GM19328 (cell line): ENCODE data around the gene ATP8A2.
"Not testable (repeated sequence)": the region's sequence is repeated elsewhere in the genome, so short reads cannot be mapped to it uniquely, and the experiment has no call there.

Source experiments
- ATAC-seq: cut with Tn5 transposase; IDR thresholded peaks from one replicate; pipeline ENCODE4 v1.9.1; 2021; ENCODE audit warnings: mild to moderate bottlenecking, moderate library complexity; ENCODE audit not compliant: unreplicated experiment

Gene ATP8A2

GRCh38 chr13:25939961-25940687 is 568.4 kb downstream of the ATP8A2 start:
- no peak for ATAC-seq

DNA sequence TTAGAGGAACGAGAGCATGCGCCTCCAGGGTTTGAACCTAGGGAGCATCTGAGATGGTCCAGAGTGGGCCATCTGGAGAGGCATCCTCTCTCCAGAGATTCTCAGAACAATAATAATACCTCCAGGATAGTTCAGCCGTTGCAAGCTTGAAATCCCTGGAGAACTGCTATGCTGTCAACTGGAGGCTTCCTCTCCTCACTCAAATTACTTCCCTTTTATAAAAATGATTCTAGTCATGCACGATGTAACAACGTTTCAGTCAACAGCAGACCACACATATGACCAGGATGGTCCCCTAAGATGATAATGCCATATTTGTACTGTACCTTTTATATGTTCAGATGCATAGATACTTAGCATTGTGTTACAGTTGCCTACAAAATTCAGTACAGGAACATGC is 571.3 kb downstream of the ATP8A2 start:
- ATAC-seq = no peak

DNA sequence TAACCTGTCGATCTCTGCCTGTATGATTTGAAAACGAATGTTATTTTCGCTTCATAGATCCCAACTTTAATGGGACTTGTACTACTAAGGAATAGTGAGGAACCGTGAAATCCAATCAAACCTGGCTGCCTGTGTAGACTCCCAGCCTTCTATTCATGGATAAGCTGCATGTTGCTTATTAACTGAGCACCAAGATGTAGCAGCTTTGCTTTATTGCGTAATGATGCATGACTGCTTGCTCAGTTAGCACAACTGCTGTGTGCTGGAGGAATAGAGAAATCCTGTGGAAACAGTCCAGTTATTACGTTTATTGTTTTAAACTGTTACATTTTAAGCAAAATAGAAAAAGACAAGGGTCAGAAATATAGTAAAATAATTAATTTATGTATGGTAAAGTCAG is 571.9 kb downstream of the ATP8A2 start:
- no peak for ATAC-seq

DNA sequence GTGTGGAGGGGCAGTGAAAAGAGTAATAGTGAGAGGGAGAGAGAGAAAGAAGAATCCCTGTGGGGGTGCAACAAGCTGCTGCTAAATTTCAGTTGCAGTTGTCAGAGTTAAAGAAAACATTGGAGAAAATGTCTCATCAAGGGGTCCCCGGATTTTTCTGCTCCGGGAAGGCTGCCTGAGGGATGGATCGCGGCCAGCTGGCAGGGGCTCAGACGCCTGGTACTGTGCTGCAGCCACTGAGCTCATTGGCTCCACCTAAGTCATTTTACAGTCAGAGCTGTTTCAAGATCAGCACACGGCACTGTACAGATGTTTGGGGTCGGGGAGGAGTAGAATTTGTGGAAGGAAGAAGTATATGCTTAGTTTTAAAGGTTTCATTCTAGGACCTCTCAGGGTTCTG is 573.8 kb downstream of the ATP8A2 start:
- ATAC-seq = no peak

DNA sequence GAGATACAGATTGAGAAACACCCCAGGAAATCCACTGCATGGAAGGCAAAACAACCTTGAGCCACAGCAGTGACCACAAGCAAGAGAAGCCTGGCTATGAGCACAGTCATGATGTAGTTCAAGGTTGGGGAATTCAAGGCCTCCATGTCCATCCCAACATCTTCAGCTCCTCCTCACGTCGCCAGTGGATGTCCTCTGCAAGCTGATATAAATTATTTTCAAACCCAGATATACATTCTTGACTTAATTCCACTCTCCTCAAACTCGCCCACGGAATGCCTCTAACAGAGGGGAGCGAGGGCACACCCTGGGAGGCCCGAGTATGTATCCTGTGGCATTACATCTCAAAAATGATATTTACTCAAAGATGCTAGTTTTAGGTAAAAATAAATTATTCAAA is 574.5 kb downstream of the ATP8A2 start:
- ATAC-seq = no peak

GRCh38 chr13:25948910-25949309 is 577.1 kb downstream of the ATP8A2 start:
- no peak for ATAC-seq

- no peak for ATAC-seq
These were observed 580.1 kb downstream of the ATP8A2 start for GRCh38 chr13:25951831-25952230.

- ATAC-seq = not testable (repeated sequence)
These were observed 582.3 kb downstream of the ATP8A2 start for GRCh38 chr13:25954080-25954479.

DNA sequence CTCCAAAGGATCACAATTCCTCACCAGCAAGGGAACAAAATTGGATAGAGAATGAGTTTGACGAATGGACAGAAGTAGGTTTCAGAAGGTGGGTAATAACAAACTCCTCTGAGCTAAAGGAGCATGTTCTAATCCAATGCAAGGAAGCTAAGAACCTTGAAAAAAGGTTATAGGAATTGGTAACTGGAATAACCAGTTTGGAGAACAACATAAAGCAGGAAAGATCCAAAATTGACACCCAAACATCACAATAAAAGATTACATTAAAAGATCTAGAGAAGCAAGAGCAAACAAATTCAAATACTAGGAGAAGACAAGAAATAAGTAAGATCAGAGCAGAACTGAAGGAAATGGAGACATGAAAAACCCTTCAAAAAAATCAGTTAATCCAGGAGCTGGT is 583.2 kb downstream of the ATP8A2 start:
- ATAC-seq = not testable (repeated sequence)

DNA sequence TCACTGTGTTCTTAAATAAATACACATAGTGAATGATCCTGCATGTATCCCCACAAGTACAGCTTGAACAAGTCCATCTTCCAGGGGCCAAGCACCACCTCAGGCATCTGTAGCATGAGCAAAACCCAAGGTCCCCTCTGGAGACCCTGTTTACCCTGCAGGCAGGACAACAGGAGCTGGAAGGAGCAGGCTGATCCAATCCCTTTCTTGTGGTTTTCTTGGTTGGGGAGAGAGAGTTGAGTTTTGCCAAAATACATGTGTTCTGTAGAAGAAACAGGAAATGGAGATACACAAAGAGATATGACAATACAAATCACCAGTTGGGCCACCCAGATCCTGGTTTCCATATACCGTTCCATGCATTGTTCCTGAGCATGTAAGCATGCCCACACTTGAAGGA is 587.2 kb downstream of the ATP8A2 start:
- ATAC-seq = no peak

DNA sequence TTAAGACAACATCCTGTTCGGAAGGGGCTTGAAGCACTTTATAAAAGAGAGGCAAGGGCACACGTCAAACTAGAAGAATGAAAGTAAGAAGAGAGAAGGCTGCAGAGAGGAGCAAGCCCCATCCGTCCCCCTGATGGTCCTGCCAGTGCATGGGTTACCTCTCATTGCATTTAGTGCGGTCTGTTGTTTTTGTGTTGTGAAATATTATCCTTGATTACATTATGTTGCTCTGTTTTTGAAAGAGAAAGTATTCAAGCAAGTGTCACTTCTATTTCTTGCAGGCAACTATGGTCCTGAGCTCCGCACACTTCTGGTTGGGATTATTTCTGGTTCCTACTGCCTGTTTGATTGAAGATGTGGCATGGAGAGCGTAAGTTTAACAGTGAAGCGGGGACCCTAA is 589.5 kb downstream of the ATP8A2 start:
- no peak for ATAC-seq

GRCh38 chr13:25963674-25964073 is 591.9 kb downstream of the ATP8A2 start:
- no peak for ATAC-seq

- ATAC-seq = no peak
These were observed 593.8 kb downstream of the ATP8A2 start for GRCh38 chr13:25965596-25965995.

GRCh38 chr13:25966086-25966485 is 594.3 kb downstream of the ATP8A2 start:
- no peak for ATAC-seq

GRCh38 chr13:25967144-25967543 is 595.4 kb downstream of the ATP8A2 start:
- ATAC-seq = no peak

DNA sequence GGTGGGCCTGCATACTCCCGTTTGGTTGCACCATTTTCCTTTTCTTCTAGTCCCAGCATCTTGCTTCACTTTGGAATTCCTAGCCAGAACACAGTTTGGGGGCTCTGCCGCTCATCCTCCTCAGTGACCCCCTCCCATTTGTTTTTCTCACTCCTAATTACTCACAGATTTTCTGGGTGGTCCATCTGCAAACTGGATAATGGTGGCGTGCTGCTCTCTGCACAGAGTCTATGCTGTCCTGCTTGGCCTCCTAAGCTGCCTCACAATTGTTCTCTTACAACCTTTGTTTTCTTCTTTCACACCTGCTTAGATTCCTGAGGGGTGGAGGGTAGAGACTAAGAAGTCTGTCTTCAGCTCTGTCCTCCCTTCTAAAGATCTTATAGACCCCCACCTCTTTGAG is 599.3 kb downstream of the ATP8A2 start:
- no peak for ATAC-seq

GRCh38 chr13:25971459-25972145 is 599.8 kb downstream of the ATP8A2 start:
- ATAC-seq = no peak

- ATAC-seq = no peak
These were observed 601.3 kb downstream of the ATP8A2 start for GRCh38 chr13:25973085-25973484.

DNA sequence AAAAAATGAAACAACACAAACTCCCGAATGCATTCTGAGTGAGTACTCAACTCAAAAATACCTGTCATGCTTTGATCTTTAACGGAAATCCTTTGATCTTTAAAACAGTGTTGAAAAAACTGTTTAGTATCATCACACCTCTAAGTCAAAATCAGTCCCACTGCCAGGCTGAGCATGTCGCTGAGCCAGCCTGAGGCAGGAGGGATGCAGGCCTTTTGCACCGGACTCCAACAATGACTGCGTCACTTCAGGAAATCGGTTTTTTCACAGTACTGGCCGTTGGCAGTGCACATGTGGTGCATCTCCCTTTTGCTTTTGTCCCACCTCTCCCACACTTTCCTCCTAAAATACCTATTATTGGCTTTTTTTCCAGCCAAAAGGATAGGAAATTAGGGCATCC is 601.8 kb downstream of the ATP8A2 start:
- no peak for ATAC-seq

DNA sequence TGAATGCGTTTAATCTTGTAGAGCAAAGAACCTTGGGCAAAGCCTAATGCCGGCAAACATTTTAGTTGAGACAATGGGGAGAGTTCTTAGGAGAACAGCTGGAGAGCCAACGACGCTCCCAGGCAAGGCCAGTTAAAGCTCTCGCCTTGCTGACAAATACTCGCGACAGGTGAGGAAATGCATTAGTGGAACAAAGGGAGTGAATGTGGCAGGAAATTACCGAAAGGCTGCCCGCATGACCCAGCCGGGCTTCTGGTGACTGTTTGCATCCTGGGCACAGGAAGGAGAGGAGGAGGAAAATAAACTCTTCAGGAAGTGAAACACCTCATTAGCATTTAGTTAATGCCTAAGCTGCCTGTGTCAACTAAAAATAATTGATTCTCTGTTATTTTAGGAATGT is 605.4 kb downstream of the ATP8A2 start:
- ATAC-seq = no peak

DNA sequence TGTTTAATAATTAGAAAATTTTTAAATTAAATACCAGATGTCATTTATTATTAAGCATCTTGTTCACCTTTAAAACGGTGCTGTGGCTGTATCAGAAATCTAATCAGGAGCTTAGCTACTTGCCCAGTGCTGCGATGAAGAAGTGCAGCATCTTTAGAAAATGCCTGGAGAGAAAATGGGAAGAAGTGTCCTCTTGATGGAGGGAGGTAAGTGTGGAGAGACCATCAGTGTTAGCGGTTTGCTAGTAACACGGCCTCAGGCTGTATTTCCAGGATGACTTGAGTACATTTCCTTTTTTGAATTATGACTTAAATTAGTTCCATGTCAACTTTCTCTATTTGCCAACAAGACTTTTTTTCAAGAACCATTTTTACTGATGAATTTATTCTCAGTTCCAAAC is 605.9 kb downstream of the ATP8A2 start:
- no peak for ATAC-seq

DNA sequence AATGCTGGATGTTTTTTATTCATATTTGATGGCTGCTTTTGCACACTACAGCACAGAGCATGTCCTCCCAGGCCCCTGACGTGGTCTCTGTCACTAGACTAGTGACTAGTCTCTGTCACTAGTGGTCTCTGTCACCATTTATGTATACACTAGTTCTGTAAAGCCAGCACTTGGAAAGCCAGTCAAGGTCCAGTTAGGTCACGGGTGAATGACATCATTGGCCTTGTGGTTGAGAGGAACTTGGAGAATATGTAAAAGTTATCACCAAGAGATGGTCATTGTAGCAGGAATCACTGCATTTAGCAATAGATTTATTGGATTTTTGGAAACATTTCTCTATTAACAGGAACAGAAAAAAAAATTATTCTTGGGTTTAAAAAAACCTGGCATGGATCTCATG is 607.2 kb downstream of the ATP8A2 start:
- no peak for ATAC-seq

DNA sequence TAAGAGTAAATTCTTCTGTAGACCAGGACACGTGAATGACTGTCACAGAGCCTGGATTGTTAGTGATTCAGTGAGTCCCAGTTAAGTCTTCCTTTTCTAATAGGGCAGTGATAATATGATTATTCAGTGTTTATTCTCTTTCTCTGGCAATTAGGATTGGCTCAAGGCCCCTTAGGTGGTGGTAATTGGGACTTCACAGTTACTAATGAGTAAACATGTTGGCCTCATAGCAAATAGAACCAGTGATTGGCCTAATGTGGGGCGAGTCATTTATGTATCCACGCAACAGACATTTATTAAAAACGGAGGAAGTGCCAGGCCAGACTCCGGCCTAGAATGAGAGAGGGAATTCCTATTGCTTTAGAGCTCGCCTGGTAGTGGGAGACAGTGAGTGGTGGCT is 607.6 kb downstream of the ATP8A2 start:
- no peak for ATAC-seq
